ENCODE measurements around the gene FBXL3.

GRCh38 chr13:77047649-77048343, 20.8 kb upstream of the FBXL3 start:
- TF ChIP-seq, protein P1, sequence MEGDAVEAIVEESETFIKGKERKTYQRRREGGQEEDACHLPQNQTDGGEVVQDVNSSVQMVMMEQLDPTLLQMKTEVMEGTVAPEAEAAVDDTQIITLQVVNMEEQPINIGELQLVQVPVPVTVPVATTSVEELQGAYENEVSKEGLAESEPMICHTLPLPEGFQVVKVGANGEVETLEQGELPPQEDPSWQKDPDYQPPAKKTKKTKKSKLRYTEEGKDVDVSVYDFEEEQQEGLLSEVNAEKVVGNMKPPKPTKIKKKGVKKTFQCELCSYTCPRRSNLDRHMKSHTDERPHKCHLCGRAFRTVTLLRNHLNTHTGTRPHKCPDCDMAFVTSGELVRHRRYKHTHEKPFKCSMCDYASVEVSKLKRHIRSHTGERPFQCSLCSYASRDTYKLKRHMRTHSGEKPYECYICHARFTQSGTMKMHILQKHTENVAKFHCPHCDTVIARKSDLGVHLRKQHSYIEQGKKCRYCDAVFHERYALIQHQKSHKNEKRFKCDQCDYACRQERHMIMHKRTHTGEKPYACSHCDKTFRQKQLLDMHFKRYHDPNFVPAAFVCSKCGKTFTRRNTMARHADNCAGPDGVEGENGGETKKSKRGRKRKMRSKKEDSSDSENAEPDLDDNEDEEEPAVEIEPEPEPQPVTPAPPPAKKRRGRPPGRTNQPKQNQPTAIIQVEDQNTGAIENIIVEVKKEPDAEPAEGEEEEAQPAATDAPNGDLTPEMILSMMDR (IDR thresholded peaks at IDR 0.05 in 8 of 11, conservative IDR thresholded peaks at IDR 0.05 in 3 of 11) = no peak
- no peak for TF ChIP-seq POLR2A (IDR thresholded peaks at IDR 0.05)
- TF ChIP-seq POLR2AphosphoS5 (IDR thresholded peaks at IDR 0.05) = no peak

Data from spleen (tissue), 7 donors.